H1 (cell line): ENCODE results near the gene TSGA10. TPM values are rescaled to one million over a fixed set of nuclear protein-coding genes. Genes with fewer than 3 reads are reported as not detected.

ENCODE experiments used
- CTCF ChIA-PET: fragments of 300-600 bp; sonication (Branson Sonifier 250); formaldehyde crosslinking; loops from one replicate; lab custom pipeline; 2021; ENCODE audit not compliant: partially characterized antibody; lab: Charles Lee
- POLR2A ChIA-PET: fragments of 300-600 bp; sonication (Branson Sonifier 250); formaldehyde crosslinking; loops from one replicate; lab custom pipeline; 2021; ENCODE audit warnings: inconsistent platforms; ENCODE audit not compliant: partially characterized antibody; lab: Charles Lee
- DNase-seq, 2 experiments: peaks; one replicate each; pipeline versions ENCODE4 v3.0.0 to v3.0.0-alpha.2; 2010 to 2022; ENCODE audit warnings: low spot score in 2 of 2, low read depth in 1 of 2, mixed read lengths in 1 of 2
- FAIRE-seq: peaks from 2 replicates; lab custom pipeline; 2011; peaks lifted over from hg19 to GRCh38; lab: Jason Lieb, UNC
- H2AFZ ChIP-seq: 2 replicates; pipeline ENCODE4 v1.8.1; 2012; ENCODE audit warnings: low read length, inconsistent platforms
- H2AK5ac ChIP-seq: 2 replicates; pipeline ENCODE4 v1.6.1; 2013; ENCODE audit warnings: low read depth, low read length
- H2BK120ac ChIP-seq: replicated peaks from 2 replicates; pipeline ENCODE3; 2013; ENCODE audit warnings: low read depth, low read length, inconsistent platforms
- H2BK12ac ChIP-seq: 2 replicates; pipeline ENCODE4 v1.6.1; 2013; ENCODE audit warnings: low read depth, low read length
- H2BK15ac ChIP-seq: 2 replicates; pipeline ENCODE4 v1.6.1; 2013; ENCODE audit warnings: low read length
- H2BK20ac ChIP-seq: 2 replicates; pipeline ENCODE4 v1.6.1; 2013; ENCODE audit warnings: low read length
- H2BK5ac ChIP-seq: 2 replicates; pipeline ENCODE4 v1.6.1; 2013; ENCODE audit warnings: low read depth, low read length
- H3K14ac ChIP-seq: 2 replicates; pipeline ENCODE4 v1.6.1; 2013; ENCODE audit warnings: inconsistent platforms; ENCODE audit not compliant: insufficient read length
- H3K18ac ChIP-seq: 2 replicates; pipeline ENCODE4 v1.6.1; 2013; ENCODE audit warnings: low read length; ENCODE audit errors: extremely low read depth
- H3K23ac ChIP-seq: 2 replicates; pipeline ENCODE4 v1.6.1; 2013; ENCODE audit warnings: inconsistent platforms; ENCODE audit not compliant: insufficient read length
- H3K23me2 ChIP-seq: 2 replicates; pipeline ENCODE4 v1.6.1; 2013; ENCODE audit warnings: low read depth, low read length
- H3K27ac ChIP-seq: 2 replicates; pipeline ENCODE4 v1.6.1; 2011; ENCODE audit warnings: low read depth, low read length, inconsistent platforms
- H3K27me3 ChIP-seq, 4 experiments: replicated peaks in 1 of 4; 1 replicate in 1 of 4; 2 replicates in 3 of 4; pipeline versions ENCODE4 v1.6.1 to v1.8.1; 2011 to 2013; ENCODE audit warnings: low read length in 3 of 4, mild to moderate bottlenecking in 3 of 4, inconsistent platforms in 2 of 4, mixed read lengths in 2 of 4, moderate library complexity in 1 of 4; ENCODE audit not compliant: control insufficient read depth in 3 of 4, insufficient read depth in 3 of 4; ENCODE audit errors: extremely low read depth in 1 of 4
- H3K36me3 ChIP-seq, 4 experiments: 2 replicates each; pipeline versions ENCODE4 v1.6.1 to v1.8.1; 2011 to 2013; ENCODE audit warnings: mild to moderate bottlenecking in 4 of 4, low read length in 3 of 4, moderate library complexity in 2 of 4, control low read depth in 1 of 4, inconsistent platforms in 1 of 4; ENCODE audit not compliant: insufficient read depth in 4 of 4, control insufficient read depth in 2 of 4
- H3K4ac ChIP-seq: replicated peaks from 2 replicates; pipeline ENCODE3; 2013; ENCODE audit warnings: low read length, low read depth, mixed read lengths, inconsistent platforms; ENCODE audit not compliant: insufficient read length
- H3K4me1 ChIP-seq, 4 experiments: replicated peaks in 1 of 4; 1 replicate in 1 of 4; 2 replicates in 3 of 4; pipeline versions ENCODE4 v1.6.1 to v1.8.1; 2011 to 2013; ENCODE audit warnings: low read length in 3 of 4, inconsistent platforms in 2 of 4, mixed read lengths in 1 of 4; ENCODE audit not compliant: insufficient read depth in 4 of 4, control insufficient read depth in 3 of 4
- H3K4me2 ChIP-seq, 2 experiments: 2 replicates each; pipeline versions ENCODE4 v1.6.1 to v1.8.1; 2011 to 2013; ENCODE audit warnings: low read depth in 2 of 2, low read length in 2 of 2, control low read depth in 1 of 2, inconsistent platforms in 1 of 2, mild to moderate bottlenecking in 1 of 2; ENCODE audit not compliant: insufficient read depth in 1 of 2
- H3K4me3 ChIP-seq, 4 experiments: fragments of 200-600, 300-600 bp in 1 of 4; sonication (generic), shearing (Covaris generic), sonication (Bioruptor Twin) in 1 of 4; 2 replicates each; pipeline versions ENCODE4 v1.5.1 to v1.8.1; 2011 to 2016; ENCODE audit warnings: low read length in 4 of 4, low read depth in 3 of 4, control low read depth in 2 of 4, inconsistent platforms in 2 of 4, mild to moderate bottlenecking in 2 of 4, mixed read lengths in 1 of 4, moderate library complexity in 1 of 4; ENCODE audit not compliant: insufficient read depth in 2 of 4; ENCODE audit errors: extremely low read depth in 1 of 4
- H3K56ac ChIP-seq: replicated peaks from 2 replicates; pipeline ENCODE3; 2013; ENCODE audit warnings: low read depth, mild to moderate bottlenecking, mixed read lengths, low read length, inconsistent platforms; ENCODE audit not compliant: insufficient read length
- H3K79me1 ChIP-seq: 2 replicates; pipeline ENCODE4 v1.6.1; 2013; ENCODE audit warnings: low read depth, low read length, control low read depth
- H3K79me2 ChIP-seq, 2 experiments: 2 replicates each; pipeline versions ENCODE4 v1.6.1 to v1.8.1; 2012 to 2013; ENCODE audit warnings: low read length in 2 of 2, mild to moderate bottlenecking in 2 of 2, inconsistent platforms in 1 of 2; ENCODE audit not compliant: insufficient read depth in 2 of 2, control insufficient read depth in 1 of 2
- H3K9ac ChIP-seq, 4 experiments: replicated peaks in 1 of 4; 1 replicate in 1 of 4; 2 replicates in 3 of 4; pipeline versions ENCODE4 v1.6.1 to v1.8.1; 2011 to 2013; ENCODE audit warnings: low read depth in 3 of 4, low read length in 3 of 4, control low read depth in 2 of 4, mild to moderate bottlenecking in 2 of 4, moderate library complexity in 2 of 4, inconsistent platforms in 1 of 4; ENCODE audit errors: extremely low read depth in 1 of 4
- H3K9me3 ChIP-seq, 2 experiments: 2 replicates each; pipeline versions ENCODE4 v1.6.1 to v1.8.1; 2012 to 2013; ENCODE audit warnings: mild to moderate bottlenecking in 2 of 2, moderate library complexity in 2 of 2, control low read depth in 1 of 2, inconsistent platforms in 1 of 2, low read depth in 1 of 2, low read length in 1 of 2, mixed read lengths in 1 of 2; ENCODE audit not compliant: insufficient read depth in 2 of 2
- H4K20me1 ChIP-seq, 2 experiments: replicated peaks in 1 of 2; 2 replicates each; pipeline versions ENCODE3 to v1.8.1; 2011 to 2013; ENCODE audit warnings: inconsistent platforms in 2 of 2, low read length in 2 of 2, mild to moderate bottlenecking in 1 of 2; ENCODE audit not compliant: insufficient read depth in 2 of 2, control insufficient read depth in 1 of 2
- H4K5ac ChIP-seq: 2 replicates; pipeline ENCODE4 v1.6.1; 2013; ENCODE audit warnings: low read length, low read depth, mixed read lengths, inconsistent platforms; ENCODE audit not compliant: insufficient read length
- H4K8ac ChIP-seq: 2 replicates; pipeline ENCODE4 v1.8.0; 2013; ENCODE audit warnings: mild to moderate bottlenecking, moderate library complexity, low read length, inconsistent platforms; ENCODE audit not compliant: insufficient read depth; ENCODE audit errors: extremely low read depth
- H4K91ac ChIP-seq: replicated peaks from 2 replicates; pipeline ENCODE3; 2013; ENCODE audit warnings: low read length, mixed read lengths, inconsistent platforms; ENCODE audit not compliant: insufficient read length
- CTBP2 ChIP-seq: IDR thresholded peaks from 2 replicates; pipeline ENCODE4 v1.7.0; 2011; ENCODE audit warnings: borderline replicate concordance, mild to moderate bottlenecking, moderate library complexity, mixed read lengths, low read length; ENCODE audit not compliant: insufficient read depth, insufficient read length
- E2F6 ChIP-seq: IDR thresholded peaks from 2 replicates; pipeline ENCODE4 v1.6.1; 2012; ENCODE audit warnings: inconsistent platforms
- POLR2A ChIP-seq, 2 experiments: IDR thresholded peaks; 1 replicate in 1 of 2; 2 replicates in 1 of 2; pipeline ENCODE4 v1.6.1; 2011; ENCODE audit warnings: low read depth in 2 of 2, low read length in 2 of 2, mild to moderate bottlenecking in 2 of 2; ENCODE audit errors: control extremely low read depth in 1 of 2
- RAD21 ChIP-seq, 2 experiments: IDR thresholded peaks in 1 of 2; conservative IDR thresholded peaks in 1 of 2; 2 replicates each; pipeline ENCODE4 v1.6.1; 2011; ENCODE audit warnings: low read depth in 2 of 2, low read length in 2 of 2, improper control_type of control experiment in 1 of 2, inconsistent platforms in 1 of 2, mild to moderate bottlenecking in 1 of 2, moderate library complexity in 1 of 2
- RFX5 ChIP-seq: IDR thresholded peaks from 2 replicates; pipeline ENCODE4 v1.6.1; 2011; ENCODE audit warnings: low read depth, low read length, improper control_type of control experiment, borderline replicate concordance
- RNF2 ChIP-seq: fragments of 200-900, 300-1000 bp; sonication (generic); IDR thresholded peaks from 2 replicates; pipeline ENCODE4 v1.7.1; 2016; ENCODE audit warnings: borderline replicate concordance, low read depth, mild to moderate bottlenecking, antibody characterized with exemption, low read length; ENCODE audit not compliant: poor library complexity, severe bottlenecking; ENCODE audit errors: missing control alignments
- WGBS, 2 experiments: shearing (Covaris generic) in 1 of 2; methylation state at CpG; one replicate each; pipeline versions ENCODE4 v1.1.6 to v1.1.7; 2013 to 2015; ENCODE audit warnings: low lambda C conversion rate in 2 of 2, mixed read lengths in 2 of 2, inconsistent platforms in 1 of 2, low coverage in 1 of 2, missing lambda C conversion rate in 1 of 2; ENCODE audit not compliant: insufficient replicate concordance in 2 of 2, insufficient coverage in 1 of 2, insufficient read length in 1 of 2; ENCODE audit errors: extremely low coverage in 1 of 2, missing lambda C conversion rate in 1 of 2; 5-methylcytosine and 5-hydroxymethylcytosine counted together
- polyA plus RNA-seq, 7 experiments: library from polyadenylated mRNA; depleted of rRNA in 3 of 7; stranded (reverse) in 5 of 7; unstranded in 2 of 7; fragments of >200 nt in 5 of 7; fragments of 200-250 nt in 2 of 7; gene quantifications; 1 replicate in 5 of 7; 2 replicates in 1 of 7; 4 replicates in 1 of 7; pipeline versions ENCODE4 v1.2.1 to v1.2.3, GENCODE V29; 2011 to 2013; ENCODE audit warnings: missing spikeins in 2 of 7, mixed read lengths in 2 of 7
- total RNA-seq: library from RNA; stranded (reverse); fragmentation: NEBNext Ultra II Directional; extraction: Animal tissue kit (Norgen Biotek cat#: 25700); gene quantifications from 2 replicates; pipeline ENCODE4 v1.2.1, GENCODE V29; 2021
- TF ChIP-seq, protein P1 (sequence below), 3 experiments: IDR thresholded peaks; 1 replicate in 2 of 3; 2 replicates in 1 of 3; pipeline versions ENCODE4 v1.5.1 to v1.6.1; 2011; ENCODE audit warnings: low read length in 3 of 3, mild to moderate bottlenecking in 3 of 3, inconsistent platforms in 2 of 3, low read depth in 1 of 3, moderate library complexity in 1 of 3; ENCODE audit not compliant: insufficient read depth in 1 of 3; ENCODE audit errors: control extremely low read depth in 1 of 3

TSGA10 gene
- total and polyA plus RNA-seq, 2 of the 8 experiments (the other 6 are each of a cell fraction or from before 2014, with no cell fraction given): 2.2 to 7.4 TPM

- Histone ChIP-seq H4K5ac (peak overlapping the region; percentile 81), H3K14ac (no peak overlapping the region), H2AFZ (peak overlapping the region; percentile 28; the same call in 1 of the 2 replicates), H4K91ac (no peak overlapping the region), H3K9me3 (no peaks in the 10 kb centered on the region), H2BK20ac (no peak overlapping the region), H3K23me2 (peaks cover 11% of the 10 kb centered on the region), H3K18ac (0 out of 2 replicates have a peak overlapping the region, but pooled peaks have one; percentile 13), H3K79me1 (no peaks in the 10 kb centered on the region), H4K20me1 (no peaks in the 10 kb centered on the region), H3K9ac (peak overlapping the region; percentile 39 to 75 (median 67); a peak in 6 of 7 replicates), H3K27me3 (no peaks in the 10 kb centered on the region), H2AK5ac (no peak overlapping the region), H3K4me3 (peak overlapping the region; percentile 55 to 95 (median 82)), H3K4me2 (peak overlapping the region; percentile 70 to 99), H2BK120ac (no peak overlapping the region), H3K4ac (no peak overlapping the region), H3K79me2 (peaks cover 0 to 7% of the 10 kb centered on the region in 2 experiments; a peak in 2 of 4 replicates), H3K56ac (no peak overlapping the region), H4K8ac (0 out of 2 replicates have a peak overlapping the region, but pooled peaks have one; percentile 63), H3K27ac (no peak overlapping the region), H2BK12ac (no peak overlapping the region), H2BK15ac (no peak overlapping the region), H3K4me1 (peaks cover 0 to 8% (median 3%) of the 10 kb centered on the region in 4 experiments; a peak in 2 of 7 replicates), H3K23ac (no peak overlapping the region), H2BK5ac (no peak overlapping the region), H3K36me3 (peaks cover 0 to 9% (median 0%) of the 10 kb centered on the region in 4 experiments; a peak in 2 of 8 replicates)
- POLR2A ChIA-PET: interaction anchor here (1.0 to 7.7 kb wide), 5 partner anchors 11 to 162 kb away, joined by 3 to 45 read pairs (median 6); partner anchors contain the start of genes C2orf15, MITD1 and MRPL30
- WGBS, 2 experiments: 58% methylated on average over 12 of the region's 12 CpGs; no CpG with 5 or more reads in 1 of the 2 experiments
- CTCF ChIA-PET: interaction anchor here (1.4 kb wide), 1 partner anchor 12 kb away, joined by 3 read pairs; no protein-coding TSS in a partner anchor
- FAIRE-seq (no peak), DNase-seq (no peak)
- no peak for TF ChIP-seq RNF2
- no peak for TF ChIP-seq CTBP2
- TF ChIP-seq RAD21 (IDR thresholded peaks at IDR 0.05 in 1 of 2, conservative IDR thresholded peaks at IDR 0.05 in 1 of 2; ENCODE audit: low read depth in 2 of 2, low read length in 2 of 2): no peak
- no peak for TF ChIP-seq RFX5
- no peak for TF ChIP-seq E2F6
- TF ChIP-seq POLR2A (IDR thresholded peaks at IDR 0.05; ENCODE audit: control extremely low read depth in 1 of 2, low read depth in 2 of 2, low read length in 2 of 2): no peak
- TF ChIP-seq, protein P1, sequence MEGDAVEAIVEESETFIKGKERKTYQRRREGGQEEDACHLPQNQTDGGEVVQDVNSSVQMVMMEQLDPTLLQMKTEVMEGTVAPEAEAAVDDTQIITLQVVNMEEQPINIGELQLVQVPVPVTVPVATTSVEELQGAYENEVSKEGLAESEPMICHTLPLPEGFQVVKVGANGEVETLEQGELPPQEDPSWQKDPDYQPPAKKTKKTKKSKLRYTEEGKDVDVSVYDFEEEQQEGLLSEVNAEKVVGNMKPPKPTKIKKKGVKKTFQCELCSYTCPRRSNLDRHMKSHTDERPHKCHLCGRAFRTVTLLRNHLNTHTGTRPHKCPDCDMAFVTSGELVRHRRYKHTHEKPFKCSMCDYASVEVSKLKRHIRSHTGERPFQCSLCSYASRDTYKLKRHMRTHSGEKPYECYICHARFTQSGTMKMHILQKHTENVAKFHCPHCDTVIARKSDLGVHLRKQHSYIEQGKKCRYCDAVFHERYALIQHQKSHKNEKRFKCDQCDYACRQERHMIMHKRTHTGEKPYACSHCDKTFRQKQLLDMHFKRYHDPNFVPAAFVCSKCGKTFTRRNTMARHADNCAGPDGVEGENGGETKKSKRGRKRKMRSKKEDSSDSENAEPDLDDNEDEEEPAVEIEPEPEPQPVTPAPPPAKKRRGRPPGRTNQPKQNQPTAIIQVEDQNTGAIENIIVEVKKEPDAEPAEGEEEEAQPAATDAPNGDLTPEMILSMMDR (IDR thresholded peaks at IDR 0.05; ENCODE audit: control extremely low read depth in 1 of 3, insufficient read depth in 1 of 3, low read depth in 1 of 3, low read length in 3 of 3): no peak
Measured at GRCh38 chr2:99153921-99154604, 679 bp downstream of the TSGA10 start.
